Duodenal mucosa (tissue), 2 donors: ENCODE results near the gene COLEC11.

Source experiments
- H3K27ac ChIP-seq: one replicate; pipeline ENCODE4 v1.7.0; 2013; ENCODE audit warnings: low read depth, low read length
- H3K27me3 ChIP-seq, 2 donors: one replicate each; pipeline ENCODE4 v1.7.0; 2013; ENCODE audit warnings: low read length in 2 of 2, control low read depth in 1 of 2; ENCODE audit not compliant: insufficient read depth in 2 of 2, control insufficient read depth in 1 of 2
- H3K36me3 ChIP-seq, 2 donors: one replicate each; pipeline ENCODE4 v1.7.0; 2013; ENCODE audit warnings: low read length in 2 of 2, control low read depth in 1 of 2; ENCODE audit not compliant: insufficient read depth in 2 of 2, control insufficient read depth in 1 of 2
- H3K4me1 ChIP-seq, 2 donors: one replicate each; pipeline ENCODE4 v1.7.0; 2013; ENCODE audit warnings: low read length in 2 of 2, control low read depth in 1 of 2; ENCODE audit not compliant: insufficient read depth in 2 of 2, control insufficient read depth in 1 of 2
- H3K4me3 ChIP-seq, 2 donors: one replicate each; pipeline ENCODE4 v1.7.0; 2013; ENCODE audit warnings: low read length in 2 of 2, low read depth in 1 of 2
- H3K9ac ChIP-seq, 2 donors: one replicate each; pipeline ENCODE4 v1.7.0; 2013; ENCODE audit warnings: low read length in 2 of 2, low read depth in 1 of 2
- H3K9me3 ChIP-seq, 2 donors: one replicate each; pipeline ENCODE4 v1.7.0; 2013; ENCODE audit warnings: low read length in 2 of 2, control low read depth in 1 of 2; ENCODE audit not compliant: control insufficient read depth in 1 of 2

Gene COLEC11

GRCh38 chr2:3594493-3595281 lies at the start of gene COLEC11:
Gene COLEC11 (plus strand): TSS chr2:3595112. CDS start chr2:3604341, 9,229 bp downstream.
- H3K9me3 ChIP-seq, result no peaks in the 10 kb centered on the region
- H3K9ac ChIP-seq, result no peak within 1 kb of the TSS
- H3K27me3 ChIP-seq, result no peaks in the 10 kb centered on the region
- H3K27ac ChIP-seq, result no peak within 1 kb of the TSS
- H3K4me3 ChIP-seq, result no peak within 1 kb of the TSS
- H3K36me3 ChIP-seq, result no peaks in the 10 kb centered on the region
- no peaks in the 10 kb centered on the region for H3K4me1 ChIP-seq

DNA sequence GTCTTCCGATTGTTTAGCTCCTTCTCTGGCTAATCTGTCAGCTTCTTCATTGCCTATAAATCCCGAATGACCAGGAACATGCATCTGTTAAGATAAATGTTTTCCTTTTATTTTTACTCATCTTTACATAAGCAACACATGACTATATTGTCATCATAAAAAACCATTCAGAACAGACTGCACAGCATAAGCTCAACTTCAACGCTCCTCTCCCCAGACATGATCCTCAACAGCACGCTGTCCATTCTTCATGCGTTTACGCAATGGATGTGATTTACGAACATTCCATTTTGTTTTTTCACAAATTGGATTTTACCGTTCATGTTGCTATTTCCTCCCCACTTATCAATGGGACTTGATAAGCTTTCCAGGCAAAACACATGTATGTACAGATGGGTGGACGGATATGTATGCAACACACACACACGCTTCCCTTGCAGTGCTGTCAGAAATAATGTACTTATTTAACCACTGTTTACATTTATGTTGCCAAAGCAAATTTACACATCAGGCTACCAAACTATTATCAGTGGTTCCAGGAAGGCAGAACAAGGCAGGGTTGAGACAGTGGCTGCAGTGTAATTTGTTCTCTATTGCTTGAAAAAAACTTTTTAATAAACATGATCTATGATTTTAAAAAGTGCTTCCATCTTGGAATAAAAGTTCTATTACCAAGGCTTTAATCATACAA lies 49.0 kb upstream of the COLEC11 start:
- peaks cover 44 to 90% of the 10 kb centered on the region in 2 donors for H3K36me3 ChIP-seq
- no peak overlapping the region for H3K4me3 ChIP-seq
- no peaks in the 10 kb centered on the region for H3K9me3 ChIP-seq

DNA sequence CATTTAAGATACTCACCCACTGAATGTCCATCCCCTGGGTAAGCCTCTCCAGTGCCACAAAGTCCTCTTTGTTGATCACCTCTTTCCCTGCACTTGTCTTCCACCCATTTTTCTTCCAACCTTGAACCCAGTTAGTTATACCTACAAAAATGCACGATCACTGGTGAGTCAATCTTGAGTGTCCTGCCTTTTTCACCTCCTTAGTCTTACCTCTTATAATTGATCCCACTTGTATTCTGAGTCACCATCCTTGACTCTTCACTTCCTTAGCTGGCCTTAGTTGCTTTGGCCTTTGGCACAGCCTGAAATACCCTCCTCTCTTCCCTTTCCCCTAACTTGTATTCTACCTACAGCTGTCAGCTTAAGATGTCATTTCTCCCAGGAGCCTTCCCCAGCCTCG lies 47.0 kb upstream of the COLEC11 start:
- no peak overlapping the region for H3K27ac ChIP-seq
- H3K9ac ChIP-seq, result no peak overlapping the region
- H3K27me3 ChIP-seq, result no peaks in the 10 kb centered on the region
- H3K4me1 ChIP-seq, result no peaks in the 10 kb centered on the region
- no peak overlapping the region for H3K4me3 ChIP-seq
- H3K9me3 ChIP-seq, result no peaks in the 10 kb centered on the region
- H3K36me3 ChIP-seq, result peaks cover 36 to 86% of the 10 kb centered on the region in 2 donors

More for the DNA sequence above, 49.0 kb upstream of the COLEC11 start:
- Histone ChIP-seq H3K4me1 (no peaks in the 10 kb centered on the region), H3K27me3 (no peaks in the 10 kb centered on the region), H3K9ac (no peak overlapping the region), H3K27ac (no peak overlapping the region)

DNA sequence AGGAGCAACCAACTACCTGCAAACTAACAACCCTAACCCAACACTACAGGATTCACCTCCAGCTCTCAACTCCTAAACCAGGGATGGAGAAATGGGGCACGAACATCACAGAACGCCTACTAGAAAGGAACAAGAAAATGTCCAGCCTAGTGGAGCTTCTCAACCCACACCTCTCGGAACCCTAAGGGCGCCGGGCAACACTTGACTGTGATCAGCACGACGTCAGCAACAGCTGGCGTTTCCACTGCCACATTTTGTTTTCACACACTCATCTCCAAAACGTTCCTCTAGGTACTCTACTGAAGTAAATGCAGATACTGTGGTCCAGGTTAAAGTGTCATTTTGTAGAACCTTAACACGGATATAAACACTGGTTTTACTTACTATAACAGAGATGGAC lies 41.0 kb upstream of the COLEC11 start:
- Histone ChIP-seq H3K27ac (no peak overlapping the region), H3K4me3 (no peak overlapping the region), H3K9ac (no peak overlapping the region), H3K36me3 (peaks cover 28 to 60% of the 10 kb centered on the region in 2 donors), H3K4me1 (peaks cover 5 to 15% of the 10 kb centered on the region in 2 donors), H3K9me3 (no peaks in the 10 kb centered on the region), H3K27me3 (no peaks in the 10 kb centered on the region)

DNA sequence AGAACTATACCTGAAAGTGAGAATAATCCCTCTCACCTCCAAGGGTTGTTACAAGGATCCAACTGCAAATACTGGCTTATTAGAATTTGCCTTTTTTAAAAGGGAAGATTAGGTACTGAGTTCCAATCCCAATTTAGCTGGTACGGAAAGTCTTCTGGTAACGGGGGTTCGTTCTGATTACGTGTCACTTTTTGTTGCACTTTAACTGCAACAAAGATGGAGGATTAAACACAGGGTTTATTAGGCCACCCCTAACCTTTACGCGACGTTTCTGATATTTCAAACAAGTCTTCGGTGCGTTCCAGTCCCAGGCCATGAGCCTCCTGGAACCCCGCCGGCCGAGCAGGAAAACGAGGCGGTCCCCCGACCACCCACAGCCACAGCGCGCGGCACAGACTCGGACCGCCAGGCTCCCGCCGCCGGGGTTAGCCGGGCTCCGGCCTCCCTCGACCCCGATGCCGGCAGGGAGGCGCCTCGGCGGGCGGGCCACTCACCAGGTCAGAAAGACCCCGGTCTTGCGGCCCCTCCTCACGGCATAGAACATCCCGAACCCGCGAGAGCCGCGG lies 37.2 kb upstream of the COLEC11 start:
- H3K27ac ChIP-seq, result peak overlapping the region; percentile 85
- H3K4me1 ChIP-seq, result peaks cover 5 to 17% of the 10 kb centered on the region in 2 donors
- peak overlapping the region; percentile 72 to 95 for H3K4me3 ChIP-seq
- H3K9ac ChIP-seq, result peak overlapping the region; percentile 72 to 91
- no peaks in the 10 kb centered on the region for H3K9me3 ChIP-seq
- H3K27me3 ChIP-seq, result no peaks in the 10 kb centered on the region
- peaks cover 18 to 30% of the 10 kb centered on the region in 2 donors for H3K36me3 ChIP-seq

- Histone ChIP-seq H3K4me3 (peak within 1 kb of the TSS; percentile 72 to 95), H3K27ac (peak within 1 kb of the TSS; percentile 85), H3K4me1 (peaks cover 5 to 17% of the 10 kb centered on the region in 2 donors), H3K27me3 (no peaks in the 10 kb centered on the region), H3K9ac (peak within 1 kb of the TSS; percentile 72 to 91), H3K36me3 (peaks cover 18 to 30% of the 10 kb centered on the region in 2 donors), H3K9me3 (no peaks in the 10 kb centered on the region)
Observed at GRCh38 chr2:3558205-3559014, 36.5 kb upstream of the COLEC11 start, which contains the start of gene RNASEH1. Gene RNASEH1 (minus strand): TSS chr2:3558333. CDS start chr2:3558260, 73 bp downstream.

GRCh38 chr2:3563521-3563976 lies 31.4 kb upstream of the COLEC11 start:
- Histone ChIP-seq H3K27me3 (no peaks in the 10 kb centered on the region), H3K9ac (no peak overlapping the region), H3K9me3 (no peaks in the 10 kb centered on the region), H3K4me1 (peaks cover 0 to 6% of the 10 kb centered on the region in 2 donors), H3K27ac (no peak overlapping the region), H3K36me3 (no peaks in the 10 kb centered on the region), H3K4me3 (no peak overlapping the region)

DNA sequence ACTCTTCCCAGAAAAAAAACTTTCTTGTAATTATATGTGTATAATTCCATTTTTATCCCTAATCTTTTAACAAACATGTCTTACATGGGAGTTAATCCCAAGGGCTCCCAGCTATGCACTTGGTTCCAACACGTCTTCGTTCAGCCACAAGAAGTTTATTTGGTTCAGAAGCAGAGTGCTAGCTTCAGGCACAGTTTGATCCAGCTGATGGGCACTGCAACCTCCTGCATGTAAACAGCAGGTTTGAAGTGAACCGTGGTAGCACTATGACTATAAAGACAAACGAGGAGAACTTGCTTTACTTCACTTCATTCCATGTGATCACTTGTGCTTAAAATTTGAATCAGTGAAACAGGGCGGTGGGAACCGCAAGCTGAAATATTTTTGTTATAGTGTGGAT lies 29.8 kb upstream of the COLEC11 start:
- H3K36me3 ChIP-seq, result no peaks in the 10 kb centered on the region
- H3K4me1 ChIP-seq, result no peaks in the 10 kb centered on the region
- H3K27ac ChIP-seq, result no peak overlapping the region
- H3K27me3 ChIP-seq, result no peaks in the 10 kb centered on the region
- no peak overlapping the region for H3K9ac ChIP-seq
- H3K9me3 ChIP-seq, result no peaks in the 10 kb centered on the region
- H3K4me3 ChIP-seq, result no peak overlapping the region

DNA sequence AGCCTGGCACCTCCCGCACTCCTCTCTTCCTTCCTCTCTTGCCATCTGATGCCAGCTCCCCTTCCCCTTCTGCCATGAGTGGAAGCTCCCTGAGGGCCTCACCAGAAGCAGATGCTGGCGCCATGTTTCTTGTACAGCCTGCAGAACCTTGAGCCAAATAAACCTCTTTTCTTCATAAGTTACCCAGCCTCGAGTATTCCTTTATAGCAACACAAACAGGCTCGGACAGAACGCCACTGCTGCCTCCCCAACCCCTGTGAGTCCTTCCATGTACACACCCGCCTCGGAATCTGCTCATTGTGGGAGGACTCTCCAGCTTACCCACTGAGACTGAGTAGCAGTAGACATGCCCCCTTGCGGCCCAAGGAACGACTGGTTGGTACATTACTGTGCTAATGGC lies 28.1 kb upstream of the COLEC11 start:
- no peaks in the 10 kb centered on the region for H3K27me3 ChIP-seq

More for the DNA sequence above, 28.1 kb upstream of the COLEC11 start:
- Histone ChIP-seq H3K36me3 (no peaks in the 10 kb centered on the region), H3K9me3 (no peaks in the 10 kb centered on the region), H3K9ac (no peak overlapping the region), H3K27ac (no peak overlapping the region), H3K4me3 (no peak overlapping the region), H3K4me1 (no peaks in the 10 kb centered on the region)
